Liver (tissue), 9 donors: ENCODE data around the gene PGC. TPM values are rescaled to one million over a fixed set of nuclear protein-coding genes. Genes with fewer than 3 reads are reported as not detected.

Source experiments
- DNase-seq: peaks from one replicate; pipeline ENCODE4 v3.0.0-alpha.2; 2017; ENCODE audit warnings: low spot score
- H3K27ac ChIP-seq, 2 donors: one replicate each; pipeline ENCODE4 v1.7.0; 2013; ENCODE audit warnings: inconsistent platforms in 2 of 2, low read length in 2 of 2, control low read depth in 1 of 2, low read depth in 1 of 2, mild to moderate bottlenecking in 1 of 2
- H3K27me3 ChIP-seq, 4 donors: one replicate each; pipeline versions ENCODE4 v1.6.1 to v1.7.0; 2013; ENCODE audit warnings: low read length in 3 of 4, inconsistent platforms in 1 of 4, mild to moderate bottlenecking in 1 of 4, moderate library complexity in 1 of 4; ENCODE audit not compliant: control insufficient read depth in 4 of 4, insufficient read depth in 4 of 4
- H3K36me3 ChIP-seq, 4 donors: one replicate each; pipeline versions ENCODE4 v1.6.1 to v1.7.0; 2013; ENCODE audit warnings: low read length in 3 of 4, mild to moderate bottlenecking in 3 of 4, low read depth in 1 of 4, moderate library complexity in 1 of 4; ENCODE audit not compliant: control insufficient read depth in 4 of 4, insufficient read depth in 3 of 4
- H3K4me1 ChIP-seq, 4 donors: one replicate each; pipeline versions ENCODE4 v1.6.1 to v1.7.0; 2013; ENCODE audit warnings: low read length in 3 of 4, mild to moderate bottlenecking in 3 of 4, moderate library complexity in 1 of 4; ENCODE audit not compliant: control insufficient read depth in 4 of 4, insufficient read depth in 4 of 4
- H3K4me3 ChIP-seq, 3 donors: one replicate each; pipeline versions ENCODE4 v1.6.1 to v1.7.0; 2013; ENCODE audit warnings: low read length in 3 of 3, control low read depth in 1 of 3, low read depth in 1 of 3, mild to moderate bottlenecking in 1 of 3
- H3K9ac ChIP-seq, 2 donors: one replicate each; pipeline ENCODE4 v1.7.0; 2013; ENCODE audit warnings: low read length in 2 of 2, mild to moderate bottlenecking in 2 of 2, moderate library complexity in 2 of 2, control low read depth in 1 of 2, low read depth in 1 of 2
- H3K9me3 ChIP-seq, 4 donors: one replicate each; pipeline versions ENCODE4 v1.6.1 to v1.7.0; 2013; ENCODE audit warnings: low read length in 3 of 4; ENCODE audit not compliant: control insufficient read depth in 4 of 4
- ATF3 ChIP-seq: IDR thresholded peaks from 2 replicates; pipeline ENCODE4 v1.6.1; 2016; ENCODE audit warnings: antibody characterized with exemption
- EGR1 ChIP-seq, 2 donors: IDR thresholded peaks; 2 replicates each; pipeline ENCODE4 v1.6.1; 2016 to 2018; ENCODE audit warnings: antibody characterized with exemption in 2 of 2, low read depth in 2 of 2
- FOXA2 ChIP-seq: IDR thresholded peaks from 2 replicates; pipeline ENCODE4 v1.6.1; 2016; ENCODE audit warnings: antibody characterized with exemption
- GABPA ChIP-seq, 2 donors: IDR thresholded peaks in 1 of 2; conservative IDR thresholded peaks in 1 of 2; 2 replicates each; pipeline ENCODE4 v1.6.1; 2016; ENCODE audit warnings: antibody characterized with exemption in 2 of 2, mild to moderate bottlenecking in 1 of 2, moderate library complexity in 1 of 2
- HNF4A ChIP-seq, 2 donors: conservative IDR thresholded peaks; 2 replicates each; pipeline ENCODE4 v1.6.1; 2016; ENCODE audit warnings: antibody characterized with exemption in 2 of 2, mild to moderate bottlenecking in 2 of 2
- HNF4G ChIP-seq: IDR thresholded peaks from 2 replicates; pipeline ENCODE4 v1.6.1; 2016; ENCODE audit warnings: antibody characterized with exemption
- NR2F2 ChIP-seq: IDR thresholded peaks from 2 replicates; pipeline ENCODE4 v1.6.1; 2016; ENCODE audit warnings: antibody characterized with exemption
- TAF1 ChIP-seq: conservative IDR thresholded peaks from 2 replicates; pipeline ENCODE4 v1.6.1; 2016; ENCODE audit warnings: antibody characterized with exemption, mild to moderate bottlenecking
- YY1 ChIP-seq: IDR thresholded peaks from 2 replicates; pipeline ENCODE4 v1.6.1; 2016; ENCODE audit warnings: antibody characterized with exemption, mild to moderate bottlenecking
- ZBTB33 ChIP-seq: IDR thresholded peaks from 2 replicates; pipeline ENCODE4 v1.6.1; 2016; ENCODE audit warnings: antibody characterized with exemption
- WGBS: extraction: QIAGEN DNeasy Blood & Tissue Kit; methylation state at CpG from one replicate; pipeline ENCODE4 v1.1.7; 2013; 5-methylcytosine and 5-hydroxymethylcytosine counted together
- polyA plus RNA-seq, 2 donors: library from polyadenylated mRNA; stranded (reverse) in 1 of 2; unstranded in 1 of 2; fragments of 200-250 nt in 1 of 2; fragments of >200 nt in 1 of 2; fragmentation: Nextera tagmentation in 1 of 2; extraction: Ambion mirVana in 1 of 2; gene quantifications; one replicate each; pipeline versions ENCODE4 v1.2.1 to v1.2.3, GENCODE V29; 2013 to 2015
- total RNA-seq, 2 donors: library from RNA; depleted of rRNA; stranded (reverse); fragments of >200 nt; gene quantifications; one replicate each; pipeline ENCODE4 v1.2.3, GENCODE V29; 2014
- donor health status: healthy.
- donor health status: healthy.
- donor health status: healthy.
- donor health status: healthy.
- donor health status: healthy.

The PGC gene
- total and polyA plus RNA-seq, 4 donors, result 0.05 to 0.18 TPM; not detected in 2

- no peaks in the 10 kb centered on the region for H3K9me3 ChIP-seq
- H3K27ac ChIP-seq, result peak overlapping the region; percentile 81 to 90
- peak overlapping the region in 1 of 2 donors; percentile 18 for H3K9ac ChIP-seq
- no peak for TF ChIP-seq GABPA (IDR thresholded peaks at IDR 0.05 in 1 of 2, conservative IDR thresholded peaks at IDR 0.05 in 1 of 2)
- TF ChIP-seq ATF3, result no peak
- TF ChIP-seq HNF4A (conservative IDR thresholded peaks at IDR 0.05), result no peak
- peak overlapping the region; percentile 63 to 84 (median 77) for H3K4me3 ChIP-seq
- no peaks in the 10 kb centered on the region for H3K27me3 ChIP-seq
- 5% methylated on average over 73 of the region's 73 CpGs for WGBS
- H3K4me1 ChIP-seq, result peaks cover 0 to 13% (median 7%) of the 10 kb centered on the region in 4 donors
- no peaks in the 10 kb centered on the region for H3K36me3 ChIP-seq
- no peak for DNase-seq
Measured at GRCh38 chr6:41733707-41734665, 13.2 kb downstream of the PGC start.

GRCh38 chr6:41733360-41733706, 13.9 kb downstream of the PGC start:
- no peak for DNase-seq
- Histone ChIP-seq H3K9me3 (no peaks in the 10 kb centered on the region), H3K4me1 (peaks cover 0 to 13% (median 8%) of the 10 kb centered on the region in 4 donors), H3K9ac (no peak overlapping the region), H3K36me3 (no peaks in the 10 kb centered on the region), H3K4me3 (no peak overlapping the region), H3K27ac (peak overlapping the region; percentile 81 to 90), H3K27me3 (no peaks in the 10 kb centered on the region)
- 71% methylated on average over 11 of the region's 11 CpGs for WGBS
- TF ChIP-seq NR2F2 (no peak), GABPA (IDR thresholded peaks at IDR 0.05 in 1 of 2, conservative IDR thresholded peaks at IDR 0.05 in 1 of 2) (no peak), YY1 (no peak), FOXA2 (no peak), EGR1 (IDR thresholded peaks at IDR 0.05; ENCODE audit: low read depth in 2 of 2) (no peak)

GRCh38 chr6:41732591-41733359, 14.4 kb downstream of the PGC start:
- H3K4me3 ChIP-seq, result no peak overlapping the region
- 79% methylated on average over 8 of the region's 8 CpGs for whole genome bisulfite sequencing
- no peak for TF ChIP-seq HNF4G
- TF ChIP-seq TAF1, result no peak
- TF ChIP-seq ZBTB33, result no peak
- H3K27ac ChIP-seq, result peak overlapping the region; percentile 81 to 90
- no peaks in the 10 kb centered on the region for H3K27me3 ChIP-seq
- H3K36me3 ChIP-seq, result no peaks in the 10 kb centered on the region
- H3K4me1 ChIP-seq, result peaks cover 0 to 13% (median 8%) of the 10 kb centered on the region in 4 donors
- no peaks in the 10 kb centered on the region for H3K9me3 ChIP-seq
- H3K9ac ChIP-seq, result no peak overlapping the region
- no peak for DNase-seq
